ENCODE results near the gene AGAP9. TPM values are rescaled to one million over a fixed set of nuclear protein-coding genes. Genes with fewer than 3 reads are reported as not detected.
"Not testable (repeated sequence)": the region's sequence is repeated elsewhere in the genome, so short reads cannot be mapped to it uniquely, and the experiment has no call there.

Gene AGAP9
- polyA plus RNA-seq, 12 donors: 0.50 to 29.4 (median 9.6) TPM; not detected in 1

DNA sequence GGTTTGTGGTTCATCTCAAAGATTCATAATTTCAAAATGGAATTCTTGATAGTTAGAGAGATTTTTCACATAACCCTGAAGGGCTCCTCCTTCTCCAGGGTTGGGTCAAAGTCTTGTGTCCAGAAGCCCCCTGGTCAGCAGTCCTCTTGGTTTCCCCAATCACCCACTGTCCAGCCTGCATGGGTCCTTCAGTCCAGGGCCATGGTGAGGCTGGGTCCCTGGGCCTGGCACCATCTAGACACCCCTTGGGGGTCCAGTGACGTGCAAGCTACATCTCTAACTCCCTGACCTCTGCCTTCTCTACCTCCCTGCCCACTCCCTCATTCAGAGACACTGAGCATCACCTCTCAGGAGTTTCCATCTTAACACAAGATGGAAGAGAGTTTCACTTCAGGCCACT, 65.6 kb downstream of the AGAP9 start:
- no peak for DNase-seq

DNA sequence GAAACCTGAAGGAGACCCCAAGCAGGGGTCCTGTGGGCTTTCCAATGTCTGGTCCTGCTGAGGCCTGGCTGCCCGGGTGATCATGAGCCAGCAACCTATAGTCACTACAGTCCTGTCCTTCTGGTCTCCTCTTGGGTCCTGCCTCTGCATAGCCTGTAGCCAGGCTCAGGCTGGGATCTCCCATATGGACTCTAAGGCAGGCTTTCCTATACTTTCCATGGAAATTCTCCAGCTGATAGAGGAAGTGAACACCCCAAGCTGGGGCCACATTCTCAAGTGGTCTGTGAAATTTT, 66.0 kb downstream of the AGAP9 start:
- DNase-seq: no peak

DNA sequence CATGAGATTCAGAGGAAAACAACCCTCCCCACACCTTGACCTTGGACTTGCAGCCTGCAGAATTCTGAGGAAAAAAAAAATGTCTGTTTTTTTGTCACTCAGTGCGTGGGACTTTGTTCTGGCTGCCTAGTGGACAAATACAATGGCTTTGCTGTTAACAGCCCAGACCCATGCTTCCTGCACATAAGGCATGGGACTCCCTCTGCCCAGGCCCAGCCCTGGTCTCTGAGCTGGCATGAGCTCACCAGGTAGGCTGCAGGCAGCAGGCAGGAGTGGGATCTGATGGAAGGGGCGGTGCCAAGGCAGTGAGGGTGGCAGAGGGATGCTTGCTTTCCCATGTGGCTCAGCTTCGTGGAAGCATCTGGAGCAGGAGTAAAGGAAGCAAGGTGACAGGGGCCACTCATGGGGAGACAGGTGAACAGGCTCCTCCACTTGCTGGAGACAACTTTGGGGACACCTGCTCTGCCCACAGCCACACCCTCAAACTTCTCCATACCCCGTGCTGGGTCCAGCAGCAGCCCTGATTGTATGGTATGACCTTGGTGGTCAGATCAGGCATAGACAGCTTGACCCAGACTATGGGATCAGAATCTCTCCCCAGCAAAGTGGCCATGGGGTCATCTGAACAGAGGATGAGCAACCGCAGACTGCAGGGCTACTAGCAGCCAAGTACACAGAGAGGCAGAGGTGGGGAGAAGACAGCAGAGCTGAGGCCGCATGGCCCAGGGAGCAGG, 66.5 kb downstream of the AGAP9 start:
- DNase-seq: no peak

DNA sequence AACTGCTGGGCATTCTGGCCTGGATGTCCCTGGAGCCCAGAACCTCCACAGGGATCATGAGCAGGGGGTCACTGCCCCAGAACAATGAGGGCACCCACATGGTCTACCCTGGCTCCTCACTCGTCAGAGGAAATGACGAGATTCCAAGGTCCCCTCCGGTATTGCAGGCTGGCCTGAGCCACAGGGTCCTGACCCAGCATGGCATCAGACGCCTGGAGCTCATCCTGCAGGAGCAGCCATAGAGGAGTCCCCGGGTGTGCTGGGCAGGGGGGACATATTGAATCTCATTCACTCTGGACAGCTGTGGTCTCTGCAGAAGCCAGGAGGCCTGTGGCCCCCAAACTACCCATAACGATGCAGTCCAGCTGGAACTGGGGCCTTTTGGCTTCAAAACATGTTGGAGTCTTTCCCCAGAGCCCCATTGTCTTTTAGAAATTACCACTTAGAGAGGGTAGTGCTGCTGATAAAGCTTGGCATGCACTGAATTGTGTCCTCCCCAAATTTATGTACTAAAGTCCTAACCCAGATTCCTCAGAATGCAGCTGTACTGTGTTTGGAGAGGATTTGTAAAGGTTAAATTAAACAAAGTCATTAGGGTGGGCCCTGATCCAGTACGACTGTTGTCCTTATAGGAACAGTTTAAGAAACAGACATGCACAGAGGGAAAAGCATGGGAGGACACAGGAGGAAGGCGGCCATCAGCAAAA, 67.2 kb downstream of the AGAP9 start:
- DNase-seq: no peak

DNA sequence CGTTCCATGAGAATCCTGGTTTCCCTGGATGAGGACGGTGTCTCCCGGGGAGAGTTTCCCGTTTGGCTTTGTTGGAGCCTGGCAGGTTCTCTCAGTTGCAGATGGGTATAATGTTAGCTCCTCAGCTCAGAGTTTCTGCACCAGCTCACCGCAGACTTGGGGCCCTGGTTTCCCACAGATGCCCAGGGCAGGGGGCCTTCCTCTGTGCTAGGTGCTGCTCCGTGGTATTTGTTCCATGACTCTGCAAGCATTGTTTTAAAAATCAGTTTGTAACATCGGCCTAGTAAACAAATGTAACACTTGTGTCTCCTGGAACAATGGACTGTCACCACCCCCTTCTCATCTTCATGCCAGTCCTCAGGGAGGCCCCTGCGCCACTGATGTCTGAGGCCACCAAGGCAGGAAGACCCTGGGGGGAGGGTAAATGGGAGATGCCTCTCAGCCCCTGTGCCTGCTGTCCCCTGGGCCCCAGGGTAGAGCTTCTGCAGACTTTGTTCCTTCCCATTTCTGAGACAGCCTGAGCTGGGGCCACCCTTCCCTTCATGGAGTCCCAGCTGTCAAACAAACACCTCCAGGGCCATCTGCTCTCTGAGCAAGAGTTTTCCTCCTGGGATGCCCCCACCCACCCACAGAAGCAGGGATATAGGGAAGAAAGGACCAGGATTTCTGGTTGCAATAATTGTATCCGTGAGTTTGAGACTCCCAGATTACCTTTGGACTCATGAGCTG, 67.9 kb downstream of the AGAP9 start:
- not testable (repeated sequence) for DNase-seq

DNA sequence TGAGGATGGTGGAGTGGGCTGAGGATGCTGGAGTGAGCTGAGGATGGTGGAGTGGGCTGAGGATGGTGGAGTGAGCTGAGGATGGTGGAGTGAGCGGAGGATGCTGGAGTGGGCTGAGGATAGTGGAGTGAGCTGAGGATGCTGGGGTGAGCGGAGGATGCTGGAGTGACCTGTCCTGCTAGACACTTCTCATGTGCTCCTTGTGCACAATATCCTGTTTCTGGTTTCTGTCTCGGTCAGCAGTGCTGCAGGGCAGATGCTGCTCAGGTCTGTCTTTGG, 68.7 kb downstream of the AGAP9 start:
- no peak for DNase-seq

DNA sequence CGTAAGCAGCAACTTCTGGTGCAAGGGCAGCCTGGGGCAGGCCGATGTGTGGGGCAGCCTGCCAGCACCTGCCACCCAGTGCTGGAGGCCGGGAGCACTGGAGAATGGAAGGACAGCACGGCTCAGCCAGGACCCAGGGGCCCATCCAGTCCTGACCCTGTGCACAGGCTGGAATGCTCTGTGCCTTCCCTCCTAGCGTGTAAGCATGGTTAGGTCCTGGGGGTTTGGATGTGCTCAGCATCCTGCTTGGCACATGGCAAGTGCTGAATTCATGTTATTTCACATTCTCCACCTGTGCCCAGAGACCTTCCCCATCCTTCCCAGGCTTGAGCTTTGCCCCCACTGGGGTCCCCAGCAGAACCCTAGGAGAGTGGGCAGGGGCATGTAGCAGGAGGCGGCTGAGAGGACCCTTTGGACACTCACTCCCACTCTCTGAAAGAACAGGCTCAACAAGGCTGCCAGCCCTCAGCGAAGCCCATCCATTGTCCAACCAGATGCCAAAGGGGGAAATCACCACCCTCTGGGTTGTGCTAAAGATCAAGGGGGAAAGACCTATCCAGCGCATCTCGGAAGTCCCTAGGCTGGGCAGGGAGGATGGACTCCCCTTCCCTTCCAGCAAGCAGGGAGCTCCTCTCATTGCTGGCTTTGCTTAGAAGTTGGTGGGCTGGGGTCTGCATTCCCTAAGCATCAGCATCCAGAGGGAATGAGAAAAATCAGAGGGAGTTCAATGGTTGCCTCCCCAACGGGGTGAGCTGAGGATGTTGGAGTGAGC, 69.2 kb downstream of the AGAP9 start:
- DNase-seq: no peak

DNA sequence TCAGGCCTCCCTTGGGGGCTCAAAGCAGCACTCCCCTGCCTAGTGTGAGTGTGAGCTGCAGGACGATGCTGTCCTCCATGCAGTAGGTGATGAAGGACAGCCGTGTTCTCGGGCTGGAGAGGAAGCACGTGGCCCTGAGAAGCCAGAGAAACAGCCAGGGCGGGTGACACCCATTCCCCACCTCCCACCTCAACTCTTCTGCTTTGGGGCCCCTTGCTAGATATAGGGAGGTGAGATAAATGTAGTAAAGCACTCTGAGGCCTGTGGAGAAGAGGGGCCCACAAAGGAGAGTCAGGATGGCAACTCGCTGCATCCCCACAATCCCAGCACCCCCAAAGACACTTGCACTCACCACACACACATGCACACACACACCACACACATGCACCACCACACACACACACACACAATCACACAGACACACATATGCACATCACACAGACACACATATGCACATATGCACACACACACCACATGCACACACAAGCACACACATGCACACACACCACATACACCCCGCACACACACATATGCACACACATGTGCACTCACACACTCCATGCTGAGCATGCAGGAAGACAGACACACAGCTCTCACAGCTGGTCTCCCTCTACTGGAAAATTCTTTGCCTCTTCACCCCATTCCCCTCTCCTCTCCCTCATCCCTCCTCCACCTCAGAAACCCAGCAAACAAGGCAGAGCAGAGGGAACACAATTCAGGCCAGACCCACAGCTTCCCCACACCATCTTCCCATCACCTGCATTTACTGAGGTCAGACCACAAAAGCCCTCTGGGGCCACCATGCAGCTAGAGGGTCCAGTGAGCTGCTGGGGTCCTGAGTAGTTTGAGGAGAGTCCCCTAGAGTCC, 70.1 kb downstream of the AGAP9 start:
- no peak for DNase-seq

DNA sequence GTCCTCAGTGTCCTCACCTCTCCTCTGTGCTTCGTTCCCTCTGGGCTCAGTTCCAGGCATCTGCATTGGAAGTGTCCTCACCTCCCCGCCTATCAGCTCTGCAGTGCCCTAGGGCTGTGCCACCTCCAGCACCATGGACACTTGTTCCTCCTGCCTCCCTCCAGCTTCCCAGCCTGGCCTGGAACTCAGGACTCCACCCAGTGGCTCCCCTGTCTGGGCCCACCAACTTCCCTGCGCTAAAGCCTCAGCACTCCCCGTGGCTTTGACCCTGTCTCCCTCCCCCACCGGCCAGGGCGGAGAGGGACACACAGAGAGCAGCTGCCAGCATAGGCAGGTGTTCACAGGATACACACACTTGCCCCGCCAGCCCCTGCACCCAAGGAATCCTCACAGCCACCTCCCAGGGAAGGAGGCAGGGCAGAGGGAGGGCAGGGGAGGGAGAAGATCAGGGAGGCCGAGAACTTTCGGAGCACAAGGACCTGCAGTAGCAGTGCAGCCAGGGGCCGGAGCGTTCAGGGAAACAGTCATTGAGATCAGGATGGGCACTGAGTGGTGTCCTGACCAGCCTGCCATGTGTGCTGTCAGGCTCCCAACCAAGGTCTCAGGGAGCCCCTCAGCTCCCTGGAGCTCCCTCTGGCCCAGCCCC, 70.8 kb downstream of the AGAP9 start:
- DNase-seq: no peak

DNA sequence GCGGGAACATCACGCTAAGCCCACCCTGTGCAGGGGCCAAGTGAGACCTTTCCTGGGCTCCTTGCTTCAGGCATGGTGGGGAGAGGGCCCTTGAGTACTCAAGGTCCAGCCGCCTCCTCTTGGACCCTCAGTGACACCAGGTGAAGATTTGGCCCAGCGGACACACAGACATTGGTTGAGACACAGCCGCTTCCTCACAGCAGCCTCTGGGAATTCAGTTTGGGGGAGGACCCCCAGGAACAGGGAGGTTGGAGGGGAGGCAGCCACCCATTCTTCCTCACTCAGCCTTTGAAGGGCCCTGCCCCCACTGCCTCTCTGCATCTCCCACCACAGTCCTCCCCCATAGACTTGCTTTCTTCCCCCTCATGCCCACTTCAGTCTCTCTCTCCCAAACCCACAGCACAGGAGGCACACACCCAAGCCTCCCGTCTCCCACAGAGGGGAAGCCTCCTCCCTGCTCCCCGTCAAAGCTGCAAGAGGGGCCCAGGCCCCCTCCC, 71.4 kb downstream of the AGAP9 start:
- DNase-seq: no peak

Other genes starting within 250 kb of the AGAP9 start
- 1 to 10 TPM in 9 of 12 donors, under 1 TPM in 1, not detected in 2; 0.97 to 5.1 (median 1.5) TPM for gene GDF10, start 223.4 kb downstream of the AGAP9 start, polyA plus RNA-seq (ENCODE audit: insufficient read length in 12 of 12)
- not detected for gene GDF2, start 201.2 kb downstream of the AGAP9 start, polyA plus RNA-seq (ENCODE audit: insufficient read length in 12 of 12)
- gene RBP3, start 175.3 kb downstream of the AGAP9 start, polyA plus RNA-seq (ENCODE audit: insufficient read length in 12 of 12): under 1 TPM in 7 of 12 donors, not detected in 5; 0.04 to 0.11 (median 0.07) TPM
- gene ZNF488, start 139.3 kb downstream of the AGAP9 start, polyA plus RNA-seq (ENCODE audit: insufficient read length in 12 of 12): 1 to 10 TPM in 11 of 12 donors, not detected in 1; 2.0 to 5.1 (median 3.8) TPM
- gene ANXA8, start 39.5 kb downstream of the AGAP9 start, polyA plus RNA-seq (ENCODE audit: insufficient read length in 12 of 12): 10 to 100 TPM in 1 of 12 donors, 1 to 10 TPM in 2, under 1 TPM in 1, not detected in 8; 0.41 to 18.2 (median 5.3) TPM
- not detected for gene FAM25G, start 31.9 kb downstream of the AGAP9 start, polyA plus RNA-seq (ENCODE audit: insufficient read length in 12 of 12)
- 1 to 10 TPM in 3 of 12 donors, under 1 TPM in 8, not detected in 1; 0.19 to 4.0 (median 0.66) TPM for gene SYT15B, start 240.0 kb upstream of the AGAP9 start, polyA plus RNA-seq (ENCODE audit: insufficient read length in 12 of 12)